ENCODE data around the gene ITPK1.
"Not testable (repeated sequence)": the region's sequence is repeated elsewhere in the genome, so short reads cannot be mapped to it uniquely, and the experiment has no call there.

Gene ITPK1

GRCh38 chr14:93115821-93116675 is at the start of gene ITPK1:
TSS of gene ITPK1 (minus strand) at chr14:93115925. CDS start at chr14:93115163, 762 bp downstream.
- peak; percentile 54 for DNase-seq

- no peak for DNase-seq
Measured at GRCh38 chr14:93163564-93163963, 47.8 kb upstream of the ITPK1 start.

GRCh38 chr14:93161411-93161940 is 45.8 kb upstream of the ITPK1 start:
- no peak for DNase-seq

- no peak for DNase-seq
Measured at GRCh38 chr14:93160353-93160801, 44.7 kb upstream of the ITPK1 start.

- not testable (repeated sequence) for DNase-seq
Measured at GRCh38 chr14:93159625-93160352, 44.1 kb upstream of the ITPK1 start.

GRCh38 chr14:93158349-93158748 is 42.6 kb upstream of the ITPK1 start:
- not testable (repeated sequence) for DNase-seq

- DNase-seq: no peak
Measured at GRCh38 chr14:93156693-93157369, 41.1 kb upstream of the ITPK1 start.

- DNase-seq: no peak
Measured at GRCh38 chr14:93155667-93156066, 39.9 kb upstream of the ITPK1 start.

GRCh38 chr14:93153121-93153520 is 37.4 kb upstream of the ITPK1 start:
- no peak for DNase-seq

- DNase-seq: no peak
Measured at GRCh38 chr14:93150227-93151208, 34.8 kb upstream of the ITPK1 start.

- no peak for DNase-seq
Measured at GRCh38 chr14:93148979-93149378, 33.3 kb upstream of the ITPK1 start.

- DNase-seq: no peak
Measured at GRCh38 chr14:93146119-93146518, 30.4 kb upstream of the ITPK1 start.

GRCh38 chr14:93142854-93143652 is 27.3 kb upstream of the ITPK1 start:
- DNase-seq: no peak

- DNase-seq: no peak
Measured at GRCh38 chr14:93137864-93138263, 22.1 kb upstream of the ITPK1 start.

- DNase-seq: not testable (repeated sequence)
Measured at GRCh38 chr14:93136508-93136907, 20.8 kb upstream of the ITPK1 start.

GRCh38 chr14:93136009-93136408 is 20.3 kb upstream of the ITPK1 start:
- no peak for DNase-seq

- DNase-seq: no peak
Measured at GRCh38 chr14:93135399-93135798, 19.7 kb upstream of the ITPK1 start.

- DNase-seq: no peak
Measured at GRCh38 chr14:93133464-93133863, 17.7 kb upstream of the ITPK1 start.

- DNase-seq: no peak
Measured at GRCh38 chr14:93132472-93133065, 16.8 kb upstream of the ITPK1 start.

- DNase-seq: not testable (repeated sequence)
Measured at GRCh38 chr14:93131257-93131820, 15.6 kb upstream of the ITPK1 start.

Measured in NCI-H2171 (cell line).